IPS-18c (cell line): ENCODE measurements around the gene ABHD17A.

Experiments used
- H3K4me3 ChIP-seq: 2 replicates; pipeline ENCODE4 v1.7.0; 2013; ENCODE audit warnings: low read depth, mild to moderate bottlenecking, low read length, moderate library complexity; ENCODE audit not compliant: insufficient read depth
- H3K9me3 ChIP-seq: one replicate; pipeline ENCODE4 v1.6.1; 2013; ENCODE audit warnings: mild to moderate bottlenecking, low read length, moderate library complexity; ENCODE audit not compliant: control insufficient read depth, insufficient read depth

Gene ABHD17A

GRCh38 chr19:1861599-1862031, 23.7 kb downstream of the ABHD17A start:
- no peaks in the 10 kb centered on the region for H3K9me3 ChIP-seq
- H3K4me3 ChIP-seq: peak overlapping the region; percentile 69

- no peaks in the 10 kb centered on the region for H3K9me3 ChIP-seq
- H3K4me3 ChIP-seq: peak overlapping the region; percentile 69
Observed at GRCh38 chr19:1860821-1861598, 24.3 kb downstream of the ABHD17A start.

- no peaks in the 10 kb centered on the region for H3K9me3 ChIP-seq
- peak overlapping the region; percentile 69 for H3K4me3 ChIP-seq
Observed at GRCh38 chr19:1860042-1860775, 25.1 kb downstream of the ABHD17A start.

- Histone ChIP-seq H3K9me3 (no peaks in the 10 kb centered on the region), H3K4me3 (peak overlapping the region; percentile 34)
Observed at GRCh38 chr19:1859331-1859781, 25.9 kb downstream of the ABHD17A start.

- no peaks in the 10 kb centered on the region for H3K9me3 ChIP-seq
- H3K4me3 ChIP-seq: peak overlapping the region; percentile 34; the same call in 1 of the 2 replicates
Observed at GRCh38 chr19:1858412-1859081, 26.7 kb downstream of the ABHD17A start.

GRCh38 chr19:1857648-1858326, 27.5 kb downstream of the ABHD17A start:
- Histone ChIP-seq H3K4me3 (peak overlapping the region; percentile 57), H3K9me3 (no peaks in the 10 kb centered on the region)

- H3K4me3 ChIP-seq: peak overlapping the region; percentile 57
- no peaks in the 10 kb centered on the region for H3K9me3 ChIP-seq
Observed at GRCh38 chr19:1856698-1857603, 28.3 kb downstream of the ABHD17A start.

GRCh38 chr19:1856345-1856697, 29.0 kb downstream of the ABHD17A start:
- Histone ChIP-seq H3K9me3 (no peaks in the 10 kb centered on the region), H3K4me3 (peak overlapping the region; percentile 57)

GRCh38 chr19:1855828-1856255, 29.5 kb downstream of the ABHD17A start:
- Histone ChIP-seq H3K9me3 (no peaks in the 10 kb centered on the region), H3K4me3 (no peak overlapping the region; the same call in none of the 2 replicates)

GRCh38 chr19:1855040-1855827, 30.1 kb downstream of the ABHD17A start:
- Histone ChIP-seq H3K9me3 (no peaks in the 10 kb centered on the region), H3K4me3 (peak overlapping the region; percentile 39)

GRCh38 chr19:1854542-1855039, 30.7 kb downstream of the ABHD17A start:
- Histone ChIP-seq H3K4me3 (no peak overlapping the region), H3K9me3 (no peaks in the 10 kb centered on the region)

GRCh38 chr19:1854039-1854541, 31.2 kb downstream of the ABHD17A start:
- Histone ChIP-seq H3K9me3 (no peaks in the 10 kb centered on the region), H3K4me3 (no peak overlapping the region)

GRCh38 chr19:1853295-1854038, 31.8 kb downstream of the ABHD17A start:
- Histone ChIP-seq H3K9me3 (no peaks in the 10 kb centered on the region), H3K4me3 (no peak overlapping the region)

- no peaks in the 10 kb centered on the region for H3K9me3 ChIP-seq
- H3K4me3 ChIP-seq: no peak overlapping the region
Observed at GRCh38 chr19:1852581-1853128, 32.6 kb downstream of the ABHD17A start.
